ENCODE results near the gene HIVEP2.

- TF ChIP-seq, protein P1, sequence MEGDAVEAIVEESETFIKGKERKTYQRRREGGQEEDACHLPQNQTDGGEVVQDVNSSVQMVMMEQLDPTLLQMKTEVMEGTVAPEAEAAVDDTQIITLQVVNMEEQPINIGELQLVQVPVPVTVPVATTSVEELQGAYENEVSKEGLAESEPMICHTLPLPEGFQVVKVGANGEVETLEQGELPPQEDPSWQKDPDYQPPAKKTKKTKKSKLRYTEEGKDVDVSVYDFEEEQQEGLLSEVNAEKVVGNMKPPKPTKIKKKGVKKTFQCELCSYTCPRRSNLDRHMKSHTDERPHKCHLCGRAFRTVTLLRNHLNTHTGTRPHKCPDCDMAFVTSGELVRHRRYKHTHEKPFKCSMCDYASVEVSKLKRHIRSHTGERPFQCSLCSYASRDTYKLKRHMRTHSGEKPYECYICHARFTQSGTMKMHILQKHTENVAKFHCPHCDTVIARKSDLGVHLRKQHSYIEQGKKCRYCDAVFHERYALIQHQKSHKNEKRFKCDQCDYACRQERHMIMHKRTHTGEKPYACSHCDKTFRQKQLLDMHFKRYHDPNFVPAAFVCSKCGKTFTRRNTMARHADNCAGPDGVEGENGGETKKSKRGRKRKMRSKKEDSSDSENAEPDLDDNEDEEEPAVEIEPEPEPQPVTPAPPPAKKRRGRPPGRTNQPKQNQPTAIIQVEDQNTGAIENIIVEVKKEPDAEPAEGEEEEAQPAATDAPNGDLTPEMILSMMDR (IDR thresholded peaks at IDR 0.05): no peak
- no peak for TF ChIP-seq EZH2 (IDR thresholded peaks at IDR 0.05; ENCODE audit: borderline replicate concordance, insufficient read depth, low read depth, low read length, poor library complexity, severe bottlenecking)
Measured at GRCh38 chr6:142819603-142820337, 125.2 kb downstream of the HIVEP2 start.
